SK-N-SH treated with all-trans-retinoic acid at 6 μM for 48 hours (cell line): ENCODE data around the gene MEIS2.

ENCODE experiments used
- ARNTL ChIP-seq: fragments of 450-650 bp; formaldehyde crosslinking; IDR thresholded peaks from 2 replicates; pipeline ENCODE4 v1.5.0; 2020; ENCODE audit warnings: low read depth, mild to moderate bottlenecking, moderate library complexity, borderline replicate concordance
- CREB5 ChIP-seq: fragments of 250-450 bp; sonication (Bioruptor Pico); IDR thresholded peaks from 2 replicates; pipeline ENCODE4 v1.5.1; 2020; ENCODE audit warnings: low read depth, mild to moderate bottlenecking, moderate library complexity
- ISL1 ChIP-seq: fragments of 250-450 bp; sonication (Bioruptor Pico); IDR thresholded peaks from 2 replicates; pipeline ENCODE4 v2.1.2; 2022; ENCODE audit warnings: mild to moderate bottlenecking, moderate library complexity
- OSR1 ChIP-seq: fragments of 250-450 bp; sonication (Bioruptor Pico); IDR thresholded peaks from 2 replicates; pipeline ENCODE4 v1.8.0; 2022; ENCODE audit warnings: moderate library complexity, mild to moderate bottlenecking, inconsistent platforms
- RARB ChIP-seq: fragments of 250-450 bp; sonication (Bioruptor Pico); IDR thresholded peaks from 2 replicates; pipeline ENCODE4 v1.8.0; 2021; ENCODE audit warnings: mild to moderate bottlenecking, moderate library complexity
- TSHZ2 ChIP-seq: fragments of 250-450 bp; sonication (Bioruptor Pico); IDR thresholded peaks from 2 replicates; pipeline ENCODE4 v1.5.0; 2020; ENCODE audit warnings: mild to moderate bottlenecking, moderate library complexity
- ZFP30 ChIP-seq: fragments of 450-650 bp; formaldehyde crosslinking; IDR thresholded peaks from 2 replicates; pipeline ENCODE4 v1.5.0; 2022; ENCODE audit warnings: mild to moderate bottlenecking, moderate library complexity

- no peak for TF ChIP-seq ZFP30 (CRISPR knock-in tag)
- TF ChIP-seq CREB5 (CRISPR knock-in tag), result peak; percentile 78
- TF ChIP-seq ARNTL, result no peak
- TF ChIP-seq TSHZ2 (CRISPR knock-in tag), result peak; percentile 54; the same call in 1 of the 2 replicates
- TF ChIP-seq RARB, result 0 out of 2 replicates have a peak, but pooled peaks have one; percentile 57
- no peak for TF ChIP-seq OSR1 (CRISPR knock-in tag)
- TF ChIP-seq ISL1, result no peak
These were observed 2.2 kb upstream of the MEIS2 start for GRCh38 chr15:37102305-37103162.
